Measurements from ENCODE around the gene CDA. TPM values are rescaled to one million over a fixed set of nuclear protein-coding genes. Genes with fewer than 3 reads are reported as not detected.
A peak's percentile ranks its signal among the peaks of the same experiment; 100 is the strongest.

The CDA gene
- total RNA-seq, 1 donor from 2014 or later = 0.79 TPM

- DNase-seq (ENCODE audit: low read depth) (no peak), FAIRE-seq (no peak)
- Histone ChIP-seq H3K27me3 (ENCODE audit: control insufficient read depth, insufficient read depth, low read length) (no peaks in the 10 kb centered on the region), H3K36me3 (ENCODE audit: control insufficient read depth, insufficient read depth, low read length) (no peaks in the 10 kb centered on the region), H3K4me3 (ENCODE audit: low read depth, low read length) (no peak overlapping the region)
- TF ChIP-seq CTCF (IDR thresholded peaks at IDR 0.05; ENCODE audit: insufficient read depth, low read length, severe bottlenecking) = no peak
Observed at GRCh38 chr1:20596106-20596505, 7.2 kb downstream of the CDA start.

- Histone ChIP-seq H3K27me3 (ENCODE audit: control insufficient read depth, insufficient read depth, low read length) (no peaks in the 10 kb centered on the region), H3K36me3 (ENCODE audit: control insufficient read depth, insufficient read depth, low read length) (no peaks in the 10 kb centered on the region), H3K4me3 (ENCODE audit: low read depth, low read length) (no peak overlapping the region)
- TF ChIP-seq CTCF (IDR thresholded peaks at IDR 0.05; ENCODE audit: insufficient read depth, low read length, severe bottlenecking) = no peak
- FAIRE-seq (no peak), DNase-seq (ENCODE audit: low read depth) (no peak)
Observed at GRCh38 chr1:20597650-20598049, 8.8 kb downstream of the CDA start.

- Histone ChIP-seq H3K27me3 (ENCODE audit: control insufficient read depth, insufficient read depth, low read length) (no peaks in the 10 kb centered on the region), H3K4me3 (ENCODE audit: low read depth, low read length) (no peak overlapping the region), H3K36me3 (ENCODE audit: control insufficient read depth, insufficient read depth, low read length) (no peaks in the 10 kb centered on the region)
- TF ChIP-seq CTCF (IDR thresholded peaks at IDR 0.05; ENCODE audit: insufficient read depth, low read length, severe bottlenecking) = no peak
- no peak for FAIRE-seq
- peak; percentile 47 for DNase-seq (ENCODE audit: low read depth)
Observed at GRCh38 chr1:20600156-20600555, 11.3 kb downstream of the CDA start.

- TF ChIP-seq CTCF (IDR thresholded peaks at IDR 0.05; ENCODE audit: insufficient read depth, low read length, severe bottlenecking) = no peak
- FAIRE-seq (no peak), DNase-seq (ENCODE audit: low read depth) (peak; percentile 74)
- H3K27me3 ChIP-seq (ENCODE audit: control insufficient read depth, insufficient read depth, low read length) = no peaks in the 10 kb centered on the region
- no peak overlapping the region for H3K4me3 ChIP-seq (ENCODE audit: low read depth, low read length)
- no peaks in the 10 kb centered on the region for H3K36me3 ChIP-seq (ENCODE audit: control insufficient read depth, insufficient read depth, low read length)
Observed at GRCh38 chr1:20601129-20601825, 12.4 kb downstream of the CDA start.

- TF ChIP-seq CTCF (IDR thresholded peaks at IDR 0.05; ENCODE audit: insufficient read depth, low read length, severe bottlenecking) = no peak
- no peaks in the 10 kb centered on the region for H3K36me3 ChIP-seq (ENCODE audit: control insufficient read depth, insufficient read depth, low read length)
- H3K27me3 ChIP-seq (ENCODE audit: control insufficient read depth, insufficient read depth, low read length) = no peaks in the 10 kb centered on the region
- DNase-seq (ENCODE audit: low read depth) (peak; percentile 80), FAIRE-seq (no peak)
- H3K4me3 ChIP-seq (ENCODE audit: low read depth, low read length) = no peak overlapping the region
Observed at GRCh38 chr1:20602851-20603450, 14.1 kb downstream of the CDA start.

Measured in bronchial epithelial cell (primary cell).